GM10847 (cell line): ENCODE data around the gene BPIFB1.

Source experiments
- POLR2A ChIP-seq: IDR thresholded peaks from 2 replicates; pipeline ENCODE4 v1.6.1; 2011; ENCODE audit not compliant: insufficient read length; ENCODE audit errors: extremely low read depth

Gene BPIFB1

GRCh38 chr20:33259371-33259770 is 23.6 kb upstream of the BPIFB1 start:
- no peak for TF ChIP-seq POLR2A

- no peak for TF ChIP-seq POLR2A
Observed at GRCh38 chr20:33261465-33261864, 21.5 kb upstream of the BPIFB1 start.

GRCh38 chr20:33262658-33263065 is 20.4 kb upstream of the BPIFB1 start:
- TF ChIP-seq POLR2A, result no peak

GRCh38 chr20:33263784-33264183 is 19.2 kb upstream of the BPIFB1 start:
- TF ChIP-seq POLR2A, result no peak

- no peak for TF ChIP-seq POLR2A
Observed at GRCh38 chr20:33267701-33268100, 15.3 kb upstream of the BPIFB1 start.

GRCh38 chr20:33272155-33272873 is 10.7 kb upstream of the BPIFB1 start:
- no peak for TF ChIP-seq POLR2A

GRCh38 chr20:33273117-33273851 is 9.7 kb upstream of the BPIFB1 start:
- TF ChIP-seq POLR2A, result no peak

GRCh38 chr20:33275215-33275614 is 7.8 kb upstream of the BPIFB1 start:
- no peak for TF ChIP-seq POLR2A

- TF ChIP-seq POLR2A, result no peak
Observed at GRCh38 chr20:33275871-33276270, 7.1 kb upstream of the BPIFB1 start.

- TF ChIP-seq POLR2A, result no peak
Observed at GRCh38 chr20:33276303-33277113, 6.5 kb upstream of the BPIFB1 start.

GRCh38 chr20:33277471-33278441 is 5.3 kb upstream of the BPIFB1 start:
- TF ChIP-seq POLR2A, result no peak

GRCh38 chr20:33278700-33279099 is 4.3 kb upstream of the BPIFB1 start:
- no peak for TF ChIP-seq POLR2A

GRCh38 chr20:33279261-33279910 is 3.6 kb upstream of the BPIFB1 start:
- TF ChIP-seq POLR2A, result no peak

GRCh38 chr20:33280000-33280680 is 2.9 kb upstream of the BPIFB1 start:
- TF ChIP-seq POLR2A, result no peak
